ENCODE results near the gene PEPD. TPM values are rescaled to one million over a fixed set of nuclear protein-coding genes. Genes with fewer than 3 reads are reported as not detected.

Gene PEPD
- total RNA-seq, 1 experiment from 2014 or later: 14.2 TPM

GRCh38 chr19:33402421-33403220, 119.0 kb downstream of the PEPD start:
- H4K20me1 ChIP-seq (ENCODE audit: insufficient read depth, low read depth, low read length): peaks cover 9% of the 10 kb centered on the region; the same call in 1 of the 2 replicates
- H3K27me3 ChIP-seq (ENCODE audit: low read length): no peaks in the 10 kb centered on the region
- H2AFZ ChIP-seq (ENCODE audit: low read length): no peak overlapping the region
- H3K4me3 ChIP-seq (ENCODE audit: low read length): no peak overlapping the region
- DNase-seq: peak; percentile 51
- H3K27ac ChIP-seq (ENCODE audit: low read length): no peak overlapping the region
- H3K9me2 ChIP-seq (replicated peaks; ENCODE audit: insufficient read depth, low read length): no peaks in the 10 kb centered on the region
- H3K9ac ChIP-seq (ENCODE audit: low read length): no peak overlapping the region
- H3K4me2 ChIP-seq (ENCODE audit: low read depth, low read length, poor library complexity, severe bottlenecking): no peak overlapping the region
- no peaks in the 10 kb centered on the region for H3K4me1 ChIP-seq (ENCODE audit: low read length)
- H3K79me2 ChIP-seq (ENCODE audit: low read length): no peaks in the 10 kb centered on the region
- H3K9me3 ChIP-seq (ENCODE audit: low read length): no peaks in the 10 kb centered on the region
- no peaks in the 10 kb centered on the region for H3K36me3 ChIP-seq (ENCODE audit: insufficient read depth, low read length)

DNA sequence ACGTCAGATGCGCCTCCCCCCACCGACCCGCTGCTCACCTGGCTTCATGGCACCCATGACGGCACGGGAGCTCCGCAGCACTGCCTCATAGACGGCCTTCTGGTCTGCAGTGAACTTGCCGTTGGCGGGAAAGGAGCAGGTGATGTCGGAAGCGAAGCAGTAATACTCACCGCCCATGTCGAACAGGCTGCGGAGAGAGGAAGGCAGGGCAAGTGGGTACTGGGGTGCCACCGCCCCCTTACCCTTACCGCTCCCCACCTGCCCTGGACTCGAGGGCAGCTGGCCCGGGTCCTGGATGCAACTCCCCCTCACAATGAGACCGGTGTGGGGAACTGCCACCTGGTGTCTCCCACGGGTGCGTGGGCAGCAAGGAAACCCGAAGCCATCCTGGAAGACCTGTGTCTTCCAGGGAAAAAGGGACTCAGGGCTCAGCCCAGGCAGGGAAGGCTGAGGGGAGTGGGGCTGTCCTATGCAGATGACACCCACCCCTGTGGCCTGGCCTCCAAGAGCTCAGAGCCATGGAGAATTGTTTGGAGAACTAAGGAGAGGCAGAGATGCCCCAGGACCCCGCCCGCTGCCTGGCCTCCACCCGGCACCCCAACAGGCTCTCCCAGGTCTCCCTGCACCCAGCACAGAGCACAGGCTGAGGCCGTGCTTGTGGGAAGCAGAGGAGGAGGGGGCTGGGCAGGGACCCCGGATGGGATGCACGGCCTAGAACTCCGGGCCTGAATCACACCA, 119.7 kb downstream of the PEPD start:
- Histone ChIP-seq H3K36me3 (ENCODE audit: insufficient read depth, low read length) (no peaks in the 10 kb centered on the region), H4K20me1 (ENCODE audit: insufficient read depth, low read depth, low read length) (peaks cover 5% of the 10 kb centered on the region; the same call in 1 of the 2 replicates), H3K27ac (ENCODE audit: low read length) (no peak overlapping the region)

GRCh38 chr19:33400856-33401682, 120.5 kb downstream of the PEPD start:
- H3K4me2 ChIP-seq (ENCODE audit: low read depth, low read length, poor library complexity, severe bottlenecking): no peak overlapping the region
- H3K27ac ChIP-seq (ENCODE audit: low read length): no peak overlapping the region
- H3K36me3 ChIP-seq (ENCODE audit: insufficient read depth, low read length): no peaks in the 10 kb centered on the region
- no peaks in the 10 kb centered on the region for H3K4me1 ChIP-seq (ENCODE audit: low read length)
- no peaks in the 10 kb centered on the region for H3K27me3 ChIP-seq (ENCODE audit: low read length)
- no peaks in the 10 kb centered on the region for H3K9me3 ChIP-seq (ENCODE audit: low read length)
- H3K4me3 ChIP-seq (ENCODE audit: low read length): no peak overlapping the region
- no peak overlapping the region for H3K9ac ChIP-seq (ENCODE audit: low read length)
- no peak overlapping the region for H2AFZ ChIP-seq (ENCODE audit: low read length)
- no peaks in the 10 kb centered on the region for H4K20me1 ChIP-seq (ENCODE audit: insufficient read depth, low read depth, low read length)
- no peaks in the 10 kb centered on the region for H3K9me2 ChIP-seq (replicated peaks; ENCODE audit: insufficient read depth, low read length)
- no peaks in the 10 kb centered on the region for H3K79me2 ChIP-seq (ENCODE audit: low read length)
- no peak for DNase-seq

More for the DNA sequence above, 119.7 kb downstream of the PEPD start:
- DNase-seq: no peak
- Histone ChIP-seq H2AFZ (ENCODE audit: low read length) (no peak overlapping the region), H3K9me3 (ENCODE audit: low read length) (no peaks in the 10 kb centered on the region), H3K9ac (ENCODE audit: low read length) (no peak overlapping the region), H3K4me1 (ENCODE audit: low read length) (no peaks in the 10 kb centered on the region), H3K4me3 (ENCODE audit: low read length) (no peak overlapping the region), H3K79me2 (ENCODE audit: low read length) (no peaks in the 10 kb centered on the region), H3K4me2 (ENCODE audit: low read depth, low read length, poor library complexity, severe bottlenecking) (no peak overlapping the region), H3K9me2 (replicated peaks; ENCODE audit: insufficient read depth, low read length) (no peaks in the 10 kb centered on the region), H3K27me3 (ENCODE audit: low read length) (no peaks in the 10 kb centered on the region)

DNA sequence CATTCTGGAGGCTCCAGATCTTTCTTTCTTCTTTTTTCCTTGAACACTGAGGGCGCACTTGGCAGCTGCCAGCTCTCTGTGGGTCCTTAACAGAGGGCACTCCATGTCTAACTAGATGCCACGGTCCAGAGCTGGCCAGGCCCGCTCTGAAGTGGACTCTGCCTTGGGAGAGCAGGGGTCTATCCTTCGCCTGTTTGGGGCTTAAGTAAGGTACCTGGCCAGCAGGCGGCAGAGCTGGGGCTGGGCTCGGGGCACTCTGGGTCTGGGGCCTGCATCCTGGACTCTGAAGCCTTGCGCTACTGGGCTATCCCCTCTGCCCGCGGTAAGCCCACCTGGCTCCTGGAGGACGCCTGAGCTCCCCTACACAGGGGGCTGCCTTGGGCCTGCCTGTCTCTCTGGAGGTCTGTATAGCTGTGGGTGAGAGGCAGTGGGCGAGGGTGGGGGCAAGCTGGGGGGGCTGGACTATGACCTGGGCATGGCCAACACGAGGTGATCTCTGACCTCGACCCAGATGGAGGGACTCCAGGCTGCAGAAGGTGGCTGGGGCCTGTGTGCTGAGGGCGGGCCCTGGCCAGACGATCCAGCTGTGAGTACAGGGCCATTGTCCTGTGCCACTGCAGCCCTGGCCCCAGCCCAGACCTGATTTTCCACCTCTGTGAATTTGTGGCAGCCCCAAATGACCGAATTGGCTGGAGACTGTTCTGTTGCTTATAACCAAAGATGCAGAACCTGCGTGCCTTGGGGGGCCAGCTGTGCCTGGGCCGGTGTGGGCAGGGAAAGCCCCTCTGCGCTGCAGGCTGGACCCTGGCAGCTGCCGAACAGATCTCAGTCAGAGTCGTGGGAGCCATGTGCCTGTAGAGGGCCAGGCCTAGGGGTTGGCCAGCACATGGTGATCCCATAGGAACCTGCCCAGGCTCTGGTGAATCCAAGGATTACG, 121.6 kb downstream of the PEPD start:
- H3K9ac ChIP-seq (ENCODE audit: low read length): no peak overlapping the region

DNA sequence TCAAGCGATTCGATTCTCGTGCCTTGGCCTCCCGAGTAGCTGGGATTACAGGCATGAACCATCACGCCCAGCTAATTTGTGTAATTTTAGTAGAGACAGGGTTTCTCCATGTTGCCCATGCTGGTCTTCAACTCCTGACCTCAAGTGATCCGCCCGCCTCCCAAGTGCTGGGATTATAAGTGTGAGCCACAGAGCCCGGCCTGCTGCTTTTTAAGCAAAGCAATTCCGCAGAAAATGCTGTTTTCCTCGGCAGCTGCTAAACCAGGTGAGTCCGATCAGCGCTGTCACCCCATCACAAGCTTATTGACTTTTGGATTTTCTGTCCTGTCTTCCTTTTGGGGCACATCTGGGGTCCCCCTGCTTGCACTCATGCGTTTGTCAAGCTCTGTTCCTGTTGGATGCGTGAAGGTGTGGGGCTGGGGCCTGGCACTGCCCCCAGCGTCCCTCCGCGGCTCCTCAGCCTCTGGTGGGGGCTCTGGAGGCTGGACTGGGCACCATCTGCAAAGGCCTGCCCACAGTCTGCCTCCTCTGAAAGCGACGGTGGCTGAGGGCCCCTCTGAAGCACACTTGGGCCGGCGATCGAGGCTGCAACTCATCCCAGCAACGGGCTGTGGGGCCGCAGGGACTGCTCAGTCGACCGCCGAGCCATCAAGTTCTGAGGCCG, 122.4 kb downstream of the PEPD start:
- Histone ChIP-seq H3K79me2 (ENCODE audit: low read length) (no peaks in the 10 kb centered on the region), H3K4me3 (ENCODE audit: low read length) (no peak overlapping the region), H3K9ac (ENCODE audit: low read length) (no peak overlapping the region), H4K20me1 (ENCODE audit: insufficient read depth, low read depth, low read length) (no peaks in the 10 kb centered on the region), H3K4me2 (ENCODE audit: low read depth, low read length, poor library complexity, severe bottlenecking) (no peak overlapping the region), H3K27ac (ENCODE audit: low read length) (no peak overlapping the region), H3K36me3 (ENCODE audit: insufficient read depth, low read length) (no peaks in the 10 kb centered on the region), H3K9me3 (ENCODE audit: low read length) (no peaks in the 10 kb centered on the region), H3K4me1 (ENCODE audit: low read length) (no peaks in the 10 kb centered on the region), H3K27me3 (ENCODE audit: low read length) (no peaks in the 10 kb centered on the region), H2AFZ (ENCODE audit: low read length) (no peak overlapping the region), H3K9me2 (replicated peaks; ENCODE audit: insufficient read depth, low read length) (no peaks in the 10 kb centered on the region)
- DNase-seq: no peak

More for the DNA sequence above, 121.6 kb downstream of the PEPD start:
- Histone ChIP-seq H4K20me1 (ENCODE audit: insufficient read depth, low read depth, low read length) (no peaks in the 10 kb centered on the region), H3K27me3 (ENCODE audit: low read length) (no peaks in the 10 kb centered on the region), H3K36me3 (ENCODE audit: insufficient read depth, low read length) (no peaks in the 10 kb centered on the region), H3K9me2 (replicated peaks; ENCODE audit: insufficient read depth, low read length) (no peaks in the 10 kb centered on the region), H2AFZ (ENCODE audit: low read length) (no peak overlapping the region), H3K9me3 (ENCODE audit: low read length) (no peaks in the 10 kb centered on the region), H3K4me2 (ENCODE audit: low read depth, low read length, poor library complexity, severe bottlenecking) (no peak overlapping the region), H3K4me3 (ENCODE audit: low read length) (no peak overlapping the region), H3K4me1 (ENCODE audit: low read length) (no peaks in the 10 kb centered on the region), H3K79me2 (ENCODE audit: low read length) (no peaks in the 10 kb centered on the region), H3K27ac (ENCODE audit: low read length) (no peak overlapping the region)
- no peak for DNase-seq

DNA sequence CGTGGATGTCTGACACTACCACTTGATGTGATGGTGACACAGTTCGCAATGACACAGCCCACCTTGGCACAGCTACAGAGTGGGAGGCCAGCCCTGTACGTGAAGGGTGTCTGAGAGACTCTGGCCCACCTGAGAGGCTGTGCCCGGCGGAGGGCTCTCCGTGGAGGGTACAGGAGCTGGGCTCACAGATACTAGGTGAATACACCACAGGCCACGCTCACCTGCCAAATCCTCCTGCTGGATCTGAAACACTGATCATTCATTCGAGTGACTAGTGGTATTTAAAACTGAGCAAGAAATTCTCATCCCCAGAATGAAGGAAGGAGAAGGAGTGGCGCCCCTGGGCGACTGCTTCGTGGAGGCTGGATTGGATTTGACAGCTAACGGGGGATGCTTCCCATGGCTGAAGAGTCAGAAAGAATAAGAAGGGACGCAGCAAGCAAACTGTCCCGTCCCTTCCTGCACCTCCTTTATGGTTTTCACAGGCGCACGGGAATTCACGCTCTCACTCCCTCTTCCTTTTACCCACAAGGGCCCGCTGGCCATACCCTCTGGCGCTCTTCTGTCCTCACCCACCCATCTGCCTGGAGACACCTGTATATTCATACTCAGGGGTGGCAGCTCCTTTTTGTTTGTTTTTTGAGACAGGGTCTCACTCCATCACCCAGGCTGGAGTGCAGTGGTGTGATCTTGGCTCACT, 123.1 kb downstream of the PEPD start:
- Histone ChIP-seq H3K79me2 (ENCODE audit: low read length) (no peaks in the 10 kb centered on the region), H3K36me3 (ENCODE audit: insufficient read depth, low read length) (no peaks in the 10 kb centered on the region), H3K9ac (ENCODE audit: low read length) (no peak overlapping the region), H3K4me3 (ENCODE audit: low read length) (no peak overlapping the region), H3K4me2 (ENCODE audit: low read depth, low read length, poor library complexity, severe bottlenecking) (no peak overlapping the region), H3K27me3 (ENCODE audit: low read length) (no peaks in the 10 kb centered on the region), H3K27ac (ENCODE audit: low read length) (no peak overlapping the region), H2AFZ (ENCODE audit: low read length) (no peak overlapping the region), H3K9me3 (ENCODE audit: low read length) (no peaks in the 10 kb centered on the region), H3K4me1 (ENCODE audit: low read length) (no peaks in the 10 kb centered on the region), H3K9me2 (replicated peaks; ENCODE audit: insufficient read depth, low read length) (no peaks in the 10 kb centered on the region), H4K20me1 (ENCODE audit: insufficient read depth, low read depth, low read length) (no peaks in the 10 kb centered on the region)
- no peak for DNase-seq

Measured in Karpas-422 (cell line).